Mesodermal cell (in vitro differentiated cells): ENCODE measurements around the gene PRIM1.
"Not testable (repeated sequence)": the region's sequence is repeated elsewhere in the genome, so short reads cannot be mapped to it uniquely, and the experiment has no call there.

ENCODE experiments used
- H3K27ac ChIP-seq: 2 replicates; pipeline ENCODE4 v1.7.0; 2013; ENCODE audit warnings: mild to moderate bottlenecking, low read depth, low read length, moderate library complexity; ENCODE audit not compliant: severe bottlenecking
- H3K36me3 ChIP-seq: 2 replicates; pipeline ENCODE4 v1.7.1; 2013; ENCODE audit warnings: mild to moderate bottlenecking, low read length, moderate library complexity; ENCODE audit not compliant: control insufficient read depth, insufficient read depth
- H3K4me1 ChIP-seq: one replicate; pipeline ENCODE4 v1.7.1; 2013; ENCODE audit warnings: mild to moderate bottlenecking, low read length; ENCODE audit not compliant: insufficient read depth, control insufficient read depth, poor library complexity, severe bottlenecking
- H3K4me3 ChIP-seq: 2 replicates; pipeline ENCODE4 v1.7.0; 2013; ENCODE audit warnings: low read length, control low read depth, mild to moderate bottlenecking; ENCODE audit not compliant: insufficient read depth, poor library complexity, severe bottlenecking; ENCODE audit errors: extremely low read depth
- H3K9me3 ChIP-seq: 2 replicates; pipeline ENCODE4 v1.7.1; 2013; ENCODE audit warnings: mild to moderate bottlenecking, low read length, moderate library complexity; ENCODE audit not compliant: control insufficient read depth
- WGBS, 2 experiments: methylation state at CpG; one replicate each; pipeline ENCODE4 v1.1.5; 2013; ENCODE audit warnings: missing lambda C conversion rate in 2 of 2; ENCODE audit not compliant: insufficient coverage in 2 of 2; 5-methylcytosine and 5-hydroxymethylcytosine counted together

Gene PRIM1

DNA sequence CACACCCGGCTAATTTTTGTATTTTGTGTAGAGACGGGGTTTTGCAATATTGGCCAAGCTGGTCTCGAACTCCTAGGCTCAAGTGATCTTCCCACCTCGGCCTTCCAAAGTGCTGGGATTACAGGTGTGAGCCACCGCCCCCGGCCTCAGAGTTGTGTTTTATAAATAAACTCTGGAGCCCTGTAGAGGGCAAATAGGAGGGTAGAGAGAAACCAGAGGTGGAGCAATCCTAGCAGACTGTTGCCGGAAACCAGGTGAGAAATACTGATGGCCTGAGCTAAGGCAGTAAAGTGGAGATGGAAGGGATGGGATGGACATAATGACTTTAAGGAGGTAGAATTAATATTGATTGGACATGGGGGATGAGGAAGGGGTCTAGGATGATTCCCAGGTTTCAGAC lies 8.3 kb upstream of the PRIM1 start:
- no peak overlapping the region for H3K4me3 ChIP-seq
- peaks cover 3% of the 10 kb centered on the region for H3K4me1 ChIP-seq
- WGBS, 2 experiments = 84 to 93% methylated on average over 5 to 7 of the region's 7 CpGs
- no peaks in the 10 kb centered on the region for H3K36me3 ChIP-seq
- no peak overlapping the region for H3K27ac ChIP-seq
- H3K9me3 ChIP-seq = peaks cover 13% of the 10 kb centered on the region

GRCh38 chr12:56759263-56759908 lies 7.3 kb upstream of the PRIM1 start:
- Histone ChIP-seq H3K4me3 (no peak overlapping the region), H3K4me1 (peaks cover 3% of the 10 kb centered on the region), H3K27ac (no peak overlapping the region), H3K9me3 (peaks cover 13% of the 10 kb centered on the region), H3K36me3 (no peaks in the 10 kb centered on the region)
- WGBS, 2 experiments = 93 to 100% methylated on average over 1 to 3 of the region's 6 CpGs

- Histone ChIP-seq H3K4me1 (no peaks in the 10 kb centered on the region), H3K27ac (no peak overlapping the region), H3K4me3 (no peak overlapping the region), H3K9me3 (peaks cover 13% of the 10 kb centered on the region), H3K36me3 (no peaks in the 10 kb centered on the region)
- 81 to 92% methylated on average over 2 to 3 of the region's 3 CpGs for WGBS, 2 experiments
These were observed 6.7 kb upstream of the PRIM1 start for GRCh38 chr12:56758728-56759262.

GRCh38 chr12:56757971-56758370 lies 5.8 kb upstream of the PRIM1 start:
- WGBS, 2 experiments = no CpG with 5 or more reads among the region's 1 CpG
- H3K4me3 ChIP-seq, H3K27ac ChIP-seq, H3K4me1 ChIP-seq, H3K36me3 ChIP-seq: not testable (repeated sequence)
- peaks cover 13% of the 10 kb centered on the region for H3K9me3 ChIP-seq

- peaks cover 9% of the 10 kb centered on the region for H3K36me3 ChIP-seq
- H3K4me3 ChIP-seq = no peak overlapping the region
- peaks cover 6% of the 10 kb centered on the region for H3K9me3 ChIP-seq
- no peaks in the 10 kb centered on the region for H3K4me1 ChIP-seq
- H3K27ac ChIP-seq = no peak overlapping the region
- WGBS, 2 experiments = 90 to 100% methylated on average over 1 of the region's 1 CpG
These were observed 1.4 kb upstream of the PRIM1 start for GRCh38 chr12:56753566-56753965.

DNA sequence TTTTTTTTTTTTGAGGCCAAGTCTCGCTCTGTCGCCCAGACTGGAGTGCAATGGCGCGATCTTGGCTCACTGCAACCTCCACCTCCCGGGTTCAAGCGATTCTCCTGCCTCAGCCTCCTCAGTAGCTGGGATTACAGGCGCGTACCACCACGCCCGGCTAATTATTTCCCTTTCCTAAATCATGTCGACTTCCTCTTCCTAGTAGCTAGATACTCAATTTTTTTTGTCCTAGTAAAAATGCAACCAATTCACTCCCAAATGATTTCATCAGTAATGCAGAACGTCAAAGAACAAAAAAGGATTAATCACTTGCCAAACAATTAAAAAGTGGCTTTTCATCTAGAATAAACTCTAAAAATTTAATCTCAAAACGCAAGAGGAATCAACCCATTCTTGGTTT lies 1.5 kb downstream of the PRIM1 start:
- not testable (repeated sequence) for H3K4me3 ChIP-seq, H3K27ac ChIP-seq

DNA sequence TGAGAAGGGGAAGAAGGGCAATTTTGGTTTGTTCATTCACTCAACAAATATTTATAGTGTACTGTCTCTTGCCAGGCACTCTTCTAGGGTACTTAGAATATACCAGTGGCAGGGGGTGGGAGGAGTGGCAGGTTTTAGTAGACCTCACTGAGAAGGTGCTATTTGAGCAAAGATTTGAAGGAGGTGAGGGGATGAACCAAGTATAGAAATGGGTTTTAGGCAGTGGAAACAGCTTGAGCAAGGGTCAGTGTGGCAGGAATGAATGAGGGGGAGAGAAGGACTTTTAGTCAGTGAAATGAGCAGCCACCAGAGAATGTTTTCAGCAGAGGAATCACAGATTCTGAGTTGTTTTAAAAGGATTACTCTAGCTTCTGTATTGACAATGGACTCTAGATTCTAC lies 2.3 kb downstream of the PRIM1 start:
- Histone ChIP-seq H3K4me1 (no peaks in the 10 kb centered on the region), H3K9me3 (no peaks in the 10 kb centered on the region), H3K36me3 (peaks cover 40% of the 10 kb centered on the region), H3K27ac (no peak overlapping the region), H3K4me3 (no peak overlapping the region)

More for the DNA sequence above, 1.5 kb downstream of the PRIM1 start:
- 93 to 94% methylated on average over 12 to 13 of the region's 13 CpGs for WGBS, 2 experiments
- not testable (repeated sequence) for H3K4me1 ChIP-seq, H3K9me3 ChIP-seq
- peaks cover 33% of the 10 kb centered on the region for H3K36me3 ChIP-seq

- Histone ChIP-seq H3K36me3 (peaks cover 45% of the 10 kb centered on the region), H3K4me3 (no peak overlapping the region), H3K27ac (no peak overlapping the region), H3K4me1 (no peaks in the 10 kb centered on the region), H3K9me3 (no peaks in the 10 kb centered on the region)
- 100% methylated on average over 1 of the region's 2 CpGs; no CpG with 5 or more reads in 1 of the 2 experiments for WGBS, 2 experiments
These were observed 2.8 kb downstream of the PRIM1 start for GRCh38 chr12:56749359-56749758.

- Histone ChIP-seq H3K9me3 (no peaks in the 10 kb centered on the region), H3K27ac (no peak overlapping the region), H3K4me1 (peaks cover under 1% of the 10 kb centered on the region), H3K4me3 (no peak overlapping the region), H3K36me3 (peaks cover 41% of the 10 kb centered on the region)
- WGBS, 2 experiments = 93 to 98% methylated on average over 6 to 8 of the region's 11 CpGs
These were observed 23.8 kb downstream of the PRIM1 start for GRCh38 chr12:56728139-56728861.

- not testable (repeated sequence) for H3K9me3 ChIP-seq
- H3K4me1 ChIP-seq = peaks cover 21% of the 10 kb centered on the region
- peak overlapping the region; percentile 99 for H3K4me3 ChIP-seq
- peaks cover 43% of the 10 kb centered on the region for H3K36me3 ChIP-seq
- peak overlapping the region; percentile 98 for H3K27ac ChIP-seq
- WGBS, 2 experiments = 96 to 100% methylated on average over 10 to 15 of the region's 15 CpGs
These were observed 25.9 kb downstream of the PRIM1 start for GRCh38 chr12:56726196-56726675.

GRCh38 chr12:56725723-56726102 lies 26.4 kb downstream of the PRIM1 start:
- peaks cover 45% of the 10 kb centered on the region for H3K36me3 ChIP-seq

More at GRCh38 chr12:56725723-56726102, 26.4 kb downstream of the PRIM1 start:
- Histone ChIP-seq H3K27ac (peak overlapping the region; percentile 98), H3K4me3 (peak overlapping the region; percentile 99), H3K4me1 (peaks cover 24% of the 10 kb centered on the region), H3K9me3 (no peaks in the 10 kb centered on the region)
- 65 to 76% methylated on average over 4 to 5 of the region's 7 CpGs for WGBS, 2 experiments
